B cell (primary cell): ENCODE measurements around the gene CTNND1. TPM values are rescaled to one million over a fixed set of nuclear protein-coding genes. Genes with fewer than 3 reads are reported as not detected.

Experiments used
- ATAC-seq: fragments of 200-7000 bp; cut with Tn5 transposase; one replicate; pipeline ENCODE4 v1.10.0; 2021; ENCODE audit warnings: low read depth, mild to moderate bottlenecking, moderate number of reproducible peaks, moderate library complexity
- CTCF ChIA-PET: fragments of 350-600 bp; sonication (Branson Sonifier 250); formaldehyde crosslinking; loops from one replicate; lab custom pipeline; 2021; ENCODE audit warnings: antibody characterized with exemption, inconsistent platforms; lab: Charles Lee
- POLR2A ChIA-PET: fragments of 350-600 bp; sonication (Branson Sonifier 250); formaldehyde crosslinking; loops from one replicate; lab custom pipeline; 2021; ENCODE audit warnings: antibody characterized with exemption; lab: Charles Lee
- DNase-seq: peaks from one replicate; pipeline ENCODE4 v3.0.0; 2013
- H2AFZ ChIP-seq: 2 replicates; pipeline ENCODE4 v1.6.1; 2012; ENCODE audit warnings: mild to moderate bottlenecking, low read depth, low read length; ENCODE audit not compliant: insufficient read depth, poor library complexity, severe bottlenecking
- H3K27ac ChIP-seq, 2 donors: 1 replicate in 1 of 2; 2 replicates in 1 of 2; pipeline ENCODE4 v1.5.1; 2012 to 2013; ENCODE audit warnings: low read length in 2 of 2, mild to moderate bottlenecking in 2 of 2, moderate library complexity in 1 of 2
- H3K27me3 ChIP-seq, 4 experiments: fragments of 200-600 bp in 1 of 4; sonication (generic) in 1 of 4; replicated peaks in 1 of 4; 1 replicate in 2 of 4; 2 replicates in 2 of 4; pipeline versions ENCODE4 v1.6.1 to v1.7.0; 2013 to 2016; ENCODE audit warnings: low read length in 3 of 4, mild to moderate bottlenecking in 2 of 4, mixed read lengths in 1 of 4, moderate library complexity in 1 of 4; ENCODE audit not compliant: insufficient read depth in 4 of 4, control insufficient read depth in 3 of 4; ENCODE audit errors: control extremely low read depth in 1 of 4
- H3K36me3 ChIP-seq, 2 experiments: replicated peaks in 1 of 2; 1 replicate in 1 of 2; 2 replicates in 1 of 2; pipeline versions ENCODE4 v1.6.1 to v1.7.1; 2013; ENCODE audit warnings: low read length in 1 of 2; ENCODE audit not compliant: insufficient read depth in 2 of 2, control insufficient read depth in 1 of 2; ENCODE audit errors: control extremely low read depth in 1 of 2, extremely low read depth in 1 of 2
- H3K4me1 ChIP-seq, 2 donors: fragments of 200-600 bp in 1 of 2; sonication (generic) in 1 of 2; 1 replicate in 1 of 2; 2 replicates in 1 of 2; pipeline versions ENCODE4 v1.5.1 to v1.6.1; 2013 to 2017; ENCODE audit warnings: low read length in 2 of 2; ENCODE audit not compliant: control insufficient read depth in 2 of 2, insufficient read depth in 2 of 2
- H3K4me2 ChIP-seq: replicated peaks from 2 replicates; pipeline ENCODE3; 2012; ENCODE audit warnings: mild to moderate bottlenecking, low read depth, low read length; ENCODE audit not compliant: poor library complexity, severe bottlenecking
- H3K4me3 ChIP-seq, 5 experiments: fragments of 200-600 bp in 1 of 5; sonication (generic) in 1 of 5; 1 replicate in 3 of 5; 2 replicates in 2 of 5; pipeline versions ENCODE4 v1.5.1 to v1.7.0; 2011 to 2016; ENCODE audit warnings: low read length in 4 of 5, mild to moderate bottlenecking in 4 of 5, low read depth in 2 of 5, control low read depth in 1 of 5, moderate library complexity in 1 of 5; ENCODE audit not compliant: insufficient read depth in 1 of 5; ENCODE audit errors: control extremely low read depth in 1 of 5, extremely low read depth in 1 of 5
- H3K79me2 ChIP-seq: fragments of 200-600 bp; sonication (generic); one replicate; pipeline ENCODE4 v1.6.0; 2016; ENCODE audit warnings: low read length; ENCODE audit not compliant: control insufficient read depth, insufficient read depth
- H3K9ac ChIP-seq: fragments of 200-600 bp; sonication (generic); 2 replicates; pipeline ENCODE4 v1.6.1; 2017; ENCODE audit warnings: mild to moderate bottlenecking, low read length, moderate library complexity
- H3K9me3 ChIP-seq, 3 donors: one replicate each; pipeline versions ENCODE4 v1.6.1 to v1.7.1; 2013; ENCODE audit warnings: low read length in 2 of 3; ENCODE audit not compliant: control insufficient read depth in 2 of 3, insufficient read depth in 1 of 3; ENCODE audit errors: control extremely low read depth in 1 of 3
- H4K20me1 ChIP-seq: 2 replicates; pipeline ENCODE4 v1.6.0; 2012; ENCODE audit warnings: mild to moderate bottlenecking, low read length; ENCODE audit not compliant: insufficient read depth, control insufficient read depth, poor library complexity, severe bottlenecking
- H3K27ac Mint-ChIP-seq: one replicate; pipeline ENCODE4 v1.8.0; 2021; ENCODE audit warnings: mixed read lengths
- H3K27me3 Mint-ChIP-seq: one replicate; pipeline ENCODE4 v1.8.0; 2021; ENCODE audit warnings: mixed read lengths
- H3K4me1 Mint-ChIP-seq: one replicate; pipeline ENCODE4 v1.8.0; 2021; ENCODE audit warnings: mixed read lengths
- H3K4me3 Mint-ChIP-seq: one replicate; pipeline ENCODE4 v1.8.0; 2021; ENCODE audit warnings: mixed read lengths
- H3K9me3 Mint-ChIP-seq: one replicate; pipeline ENCODE4 v1.8.0; 2022; ENCODE audit warnings: mixed read lengths; ENCODE audit not compliant: insufficient read depth
- CTCF ChIP-seq: fragments of 200-600 bp; IDR thresholded peaks from one replicate; pipeline ENCODE4 v1.8.0; 2022; ENCODE audit warnings: antibody characterized with exemption, mild to moderate bottlenecking
- EZH2 ChIP-seq: IDR thresholded peaks from 2 replicates; pipeline ENCODE4 v1.6.1; 2012; ENCODE audit warnings: borderline replicate concordance, low read depth, mild to moderate bottlenecking, moderate library complexity, low read length; ENCODE audit not compliant: insufficient read depth, poor library complexity, severe bottlenecking
- WGBS: methylation state at CpG from one replicate; pipeline ENCODE4 v1.1.5; 2013; ENCODE audit warnings: missing lambda C conversion rate; ENCODE audit not compliant: insufficient coverage; 5-methylcytosine and 5-hydroxymethylcytosine counted together
- intact Hi-C: fragments of 100-400 bp; cut with micrococcal nuclease; formaldehyde crosslinking; loops from one replicate; pipeline ENCODE4 v1.10.0; 2022
- polyA plus RNA-seq: library from polyadenylated mRNA; depleted of rRNA; stranded (reverse); fragments of >200 nt; gene quantifications from 2 replicates; pipeline ENCODE4 v1.2.3, GENCODE V29; 2012
- total RNA-seq, 2 donors: library from RNA; stranded (reverse); fragments of 120-200 nt in 1 of 2; gene quantifications; 1 replicate in 1 of 2; 2 replicates in 1 of 2; pipeline versions ENCODE4 v1.2.3 to v1.2.4, GENCODE V29; 2013 to 2022

The CTNND1 gene
- total and polyA plus RNA-seq, 2 donors (not counting 1 experiment from before 2014, with no cell fraction given), result 12.1 to 54.4 TPM

- Mint-ChIP-seq H3K4me1 (peaks cover 44% of the 10 kb centered on the region), H3K9me3 (no peaks in the 10 kb centered on the region), H3K27ac (no peak overlapping the region), H3K27me3 (no peaks in the 10 kb centered on the region), H3K4me3 (no peak overlapping the region)
- Histone ChIP-seq H3K79me2 (peaks cover 83% of the 10 kb centered on the region), H3K4me3 (no peak overlapping the region), H3K27me3 (no peaks in the 10 kb centered on the region), H3K27ac (no peak overlapping the region), H3K4me1 (peaks cover 14 to 22% of the 10 kb centered on the region in 2 donors), H3K36me3 (no peaks in the 10 kb centered on the region), H3K9me3 (no peaks in the 10 kb centered on the region), H3K4me2 (no peak overlapping the region), H4K20me1 (no peaks in the 10 kb centered on the region), H3K9ac (no peak overlapping the region), H2AFZ (no peak overlapping the region)
- ATAC-seq (no peak), DNase-seq (no peak)
- CTCF ChIA-PET, result interaction anchor here (0.6 to 6.5 kb wide), 4 partner anchors 12 to 94 kb away, joined by 3 to 37 read pairs (median 6); partner anchors contain the start of gene BTBD18
- intact Hi-C loops, result no loop called here
- POLR2A ChIA-PET, result interaction anchor here (0.7 kb wide), 1 partner anchor 31 kb away, joined by 3 read pairs; no protein-coding TSS in a partner anchor
- no peak for TF ChIP-seq CTCF
- no peak for TF ChIP-seq EZH2
- WGBS, result 100% methylated on average over 3 of the region's 3 CpGs
Measured at GRCh38 chr11:57777969-57778317, 16.3 kb downstream of the CTNND1 start.

GRCh38 chr11:57778318-57779037 is 16.9 kb downstream of the CTNND1 start:
- no peaks in the 10 kb centered on the region for H3K9me3 Mint-ChIP-seq
- no peak overlapping the region for H3K9ac ChIP-seq

More at GRCh38 chr11:57778318-57779037, 16.9 kb downstream of the CTNND1 start:
- Histone ChIP-seq H3K4me1 (peaks cover 14 to 22% of the 10 kb centered on the region in 2 donors), H3K79me2 (peaks cover 83% of the 10 kb centered on the region), H2AFZ (no peak overlapping the region), H3K27ac (no peak overlapping the region), H3K4me3 (no peak overlapping the region), H3K36me3 (no peaks in the 10 kb centered on the region), H3K9me3 (no peaks in the 10 kb centered on the region), H3K27me3 (no peaks in the 10 kb centered on the region), H4K20me1 (no peaks in the 10 kb centered on the region), H3K4me2 (peak overlapping the region; percentile 30)
- TF ChIP-seq CTCF (no peak), EZH2 (no peak)
- intact Hi-C loops, result no loop called here
- DNase-seq (no peak), ATAC-seq (no peak)
- CTCF ChIA-PET, result interaction anchor here (0.6 to 6.5 kb wide), 4 partner anchors 13 to 94 kb away, joined by 3 to 37 read pairs (median 6); partner anchors contain the start of gene BTBD18
- 48% methylated on average over 6 of the region's 6 CpGs for WGBS
- H3K4me1 Mint-ChIP-seq, result peaks cover 45% of the 10 kb centered on the region
- POLR2A ChIA-PET, result interaction anchor here (0.7 kb wide), 1 partner anchor 32 kb away, joined by 3 read pairs; no protein-coding TSS in a partner anchor
- no peaks in the 10 kb centered on the region for H3K27me3 Mint-ChIP-seq
- no peak overlapping the region for H3K27ac Mint-ChIP-seq
- no peak overlapping the region for H3K4me3 Mint-ChIP-seq
